Stimulated activated naive CD4-positive, alpha-beta T cell (primary cell): ENCODE data around the gene POMT2.
"Not testable (repeated sequence)": the region's sequence is repeated elsewhere in the genome, so short reads cannot be mapped to it uniquely, and the experiment has no call there.

ENCODE experiments used
- DNase-seq, 6 experiments: peaks; one replicate each; lab custom pipeline; 2025; lab: John Stamatoyannopoulos, UW

The POMT2 gene

DNA sequence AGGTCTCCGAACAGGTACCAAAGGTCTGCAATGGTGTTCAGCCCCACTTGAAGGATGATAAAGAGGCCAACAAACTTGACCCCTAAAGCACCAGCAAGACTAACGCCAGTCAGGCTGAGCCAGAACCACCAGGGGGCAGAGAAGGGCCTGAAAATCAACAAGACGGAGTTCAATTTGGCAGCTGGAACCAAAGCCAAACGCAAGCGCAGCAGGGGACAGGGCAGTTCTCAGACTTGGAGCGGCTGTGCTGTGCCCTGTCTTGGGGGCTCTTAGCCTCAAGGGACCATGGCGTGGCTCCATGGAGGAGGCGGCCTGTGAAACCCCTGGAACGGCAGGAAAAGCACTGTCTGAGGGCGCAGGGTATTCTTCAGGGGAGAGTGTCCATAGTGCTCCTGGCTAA is 19.6 kb downstream of the POMT2 start:
- peak in 5 of 6 experiments; percentile 16 to 46 (median 30) for DNase-seq

DNA sequence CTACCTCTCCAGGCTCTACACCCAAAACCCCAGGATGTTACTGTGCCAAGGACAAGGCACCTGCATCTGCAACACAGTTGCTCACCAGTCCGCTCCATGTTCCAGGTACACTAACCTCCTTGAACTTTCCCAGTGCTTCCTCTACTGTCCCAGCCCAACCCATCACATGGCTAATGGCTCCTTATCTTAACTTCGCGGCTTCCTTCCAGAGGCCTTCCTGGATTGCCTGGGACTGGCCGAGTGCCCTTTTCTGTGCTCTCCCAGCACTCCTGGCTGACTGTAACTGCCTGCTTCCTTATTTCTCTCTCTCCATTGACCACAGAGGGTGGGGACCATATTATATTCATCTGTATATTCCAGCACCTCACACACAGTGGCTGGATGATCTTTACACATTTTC is 20.9 kb downstream of the POMT2 start:
- DNase-seq = no peak

DNA sequence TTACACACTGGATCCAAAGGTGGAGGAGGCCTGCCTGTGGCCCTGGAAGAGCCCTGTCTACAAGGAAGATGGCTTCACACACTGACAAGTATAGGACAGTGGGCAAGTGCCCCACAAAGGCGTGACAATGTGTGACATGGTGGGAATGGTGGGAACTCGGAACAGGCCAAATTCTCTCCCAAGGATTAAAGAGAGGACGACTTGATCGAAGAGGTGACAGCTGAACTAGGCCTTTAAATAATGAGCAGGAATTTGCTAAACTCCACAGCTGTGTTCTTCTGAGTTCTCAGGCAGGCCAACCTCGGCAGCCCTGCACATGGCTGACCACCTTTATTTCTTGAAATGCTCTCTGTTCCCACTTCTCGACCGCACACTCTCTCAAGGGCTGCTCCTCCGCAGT is 23.8 kb downstream of the POMT2 start:
- no peak for DNase-seq

DNA sequence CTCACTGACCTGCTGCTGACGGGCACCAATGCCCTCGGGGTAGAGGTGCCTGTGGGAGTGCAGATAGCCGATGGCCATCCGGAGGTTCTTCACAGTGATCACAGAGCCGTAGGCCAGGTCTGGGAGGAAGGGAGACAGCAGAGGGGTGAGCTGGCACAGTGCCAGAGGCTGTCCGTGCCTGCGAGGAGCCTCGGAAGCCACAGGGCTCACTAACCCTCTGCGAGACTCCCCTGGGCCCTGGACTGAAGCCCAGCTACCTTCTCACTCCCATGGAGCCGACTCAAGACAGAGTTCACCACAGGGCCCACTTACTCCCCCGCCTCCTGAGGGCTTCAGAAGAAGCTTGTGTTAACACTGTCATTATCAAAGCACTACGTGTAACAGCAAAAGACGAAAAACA is 24.5 kb downstream of the POMT2 start:
- DNase-seq = no peak

DNA sequence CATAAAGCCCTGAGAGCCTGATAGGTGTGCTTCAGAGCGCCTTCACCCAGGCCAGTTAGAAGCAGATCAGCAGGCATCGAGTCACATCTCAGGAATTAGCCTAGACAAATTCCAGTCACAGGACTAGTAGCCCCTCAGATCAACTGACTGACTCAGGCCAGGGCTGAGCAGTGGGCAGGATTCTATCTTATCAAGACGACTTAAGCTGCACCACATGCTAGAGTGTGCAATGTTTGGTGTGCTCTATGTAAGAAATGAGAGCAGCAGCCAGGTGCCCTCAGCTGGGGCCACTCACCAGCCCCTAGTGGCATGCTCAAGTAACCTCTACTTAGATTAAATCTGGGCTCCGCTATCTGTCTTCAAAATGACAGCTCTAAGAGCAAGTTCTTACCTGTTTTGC is 30.0 kb downstream of the POMT2 start:
- no peak for DNase-seq

DNA sequence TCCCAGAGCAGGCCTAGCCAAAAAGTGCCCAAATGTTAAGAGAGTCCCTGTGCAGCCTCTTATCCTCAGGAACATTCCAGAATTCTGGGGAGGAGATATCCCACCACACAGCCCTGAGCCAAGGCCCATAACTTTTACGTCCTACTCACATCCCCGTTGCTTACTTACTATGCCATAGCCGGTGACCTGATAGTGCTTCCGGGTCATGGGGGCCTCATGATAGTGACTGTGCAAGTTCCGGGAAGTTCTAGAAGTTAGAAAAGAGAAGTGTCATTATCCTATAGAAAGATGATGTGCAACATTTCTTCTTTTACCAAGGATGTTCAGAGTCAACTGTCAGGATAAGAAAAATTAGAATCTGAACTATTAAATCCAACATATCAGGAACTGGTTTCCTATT is 34.1 kb downstream of the POMT2 start:
- DNase-seq = no peak

GRCh38 chr14:77284466-77284865 is 36.2 kb downstream of the POMT2 start:
- no peak for DNase-seq

DNA sequence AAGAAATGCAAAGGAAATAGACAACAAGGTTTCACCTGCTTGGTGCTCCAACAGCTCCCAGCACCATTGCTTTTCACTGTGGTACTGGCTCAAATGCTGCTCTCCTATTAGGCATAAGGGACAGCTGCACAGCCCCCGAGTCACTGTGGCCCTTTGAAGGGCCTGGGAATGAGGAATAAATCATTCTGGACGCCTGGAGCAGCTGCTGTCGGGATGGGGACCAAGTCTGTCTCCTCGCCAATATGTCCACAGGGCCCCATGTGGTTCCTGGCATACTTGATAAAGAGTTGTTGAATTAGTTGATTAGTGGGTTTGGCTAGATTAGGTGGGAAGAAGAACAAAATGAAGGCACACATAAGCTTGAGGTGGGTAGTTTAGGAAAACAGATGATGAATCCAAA is 36.6 kb downstream of the POMT2 start:
- DNase-seq = no peak

- no peak for DNase-seq
These were observed 38.8 kb downstream of the POMT2 start for GRCh38 chr14:77281852-77282410.

GRCh38 chr14:77280921-77281320 is 39.8 kb downstream of the POMT2 start:
- DNase-seq = not testable (repeated sequence)

GRCh38 chr14:77279719-77280118 is 41.0 kb downstream of the POMT2 start:
- DNase-seq = no peak

GRCh38 chr14:77278461-77279230 is 42.0 kb downstream of the POMT2 start:
- no peak for DNase-seq

GRCh38 chr14:77276959-77277358 is 43.7 kb downstream of the POMT2 start:
- no peak for DNase-seq

GRCh38 chr14:77276295-77276935 is 44.3 kb downstream of the POMT2 start:
- no peak for DNase-seq

- no peak for DNase-seq
These were observed 45.1 kb downstream of the POMT2 start for GRCh38 chr14:77275601-77276017.

- DNase-seq = no peak
These were observed 45.6 kb downstream of the POMT2 start for GRCh38 chr14:77275041-77275580.

GRCh38 chr14:77273796-77274195 is 46.9 kb downstream of the POMT2 start:
- no peak for DNase-seq

DNA sequence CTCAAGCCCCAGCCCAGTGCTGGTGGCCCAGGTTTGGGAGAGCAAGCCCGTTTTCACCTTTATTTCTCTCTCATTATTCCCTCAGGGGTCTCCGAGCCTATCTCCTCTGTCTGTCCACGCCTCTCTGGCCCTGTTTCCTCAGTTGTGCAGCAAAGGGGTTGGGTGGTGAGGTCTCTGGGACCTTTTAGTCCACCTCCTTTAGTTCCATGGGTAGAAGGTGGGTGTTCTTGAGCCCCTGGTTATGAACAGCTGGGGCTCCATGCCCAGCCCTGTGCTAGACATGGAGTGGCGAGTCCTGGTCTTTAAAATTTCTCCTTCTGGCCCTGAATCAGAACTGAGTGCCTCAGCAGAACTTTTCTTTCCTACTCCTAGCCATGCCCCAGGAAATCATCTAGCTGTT is 48.4 kb downstream of the POMT2 start:
- DNase-seq = no peak

DNA sequence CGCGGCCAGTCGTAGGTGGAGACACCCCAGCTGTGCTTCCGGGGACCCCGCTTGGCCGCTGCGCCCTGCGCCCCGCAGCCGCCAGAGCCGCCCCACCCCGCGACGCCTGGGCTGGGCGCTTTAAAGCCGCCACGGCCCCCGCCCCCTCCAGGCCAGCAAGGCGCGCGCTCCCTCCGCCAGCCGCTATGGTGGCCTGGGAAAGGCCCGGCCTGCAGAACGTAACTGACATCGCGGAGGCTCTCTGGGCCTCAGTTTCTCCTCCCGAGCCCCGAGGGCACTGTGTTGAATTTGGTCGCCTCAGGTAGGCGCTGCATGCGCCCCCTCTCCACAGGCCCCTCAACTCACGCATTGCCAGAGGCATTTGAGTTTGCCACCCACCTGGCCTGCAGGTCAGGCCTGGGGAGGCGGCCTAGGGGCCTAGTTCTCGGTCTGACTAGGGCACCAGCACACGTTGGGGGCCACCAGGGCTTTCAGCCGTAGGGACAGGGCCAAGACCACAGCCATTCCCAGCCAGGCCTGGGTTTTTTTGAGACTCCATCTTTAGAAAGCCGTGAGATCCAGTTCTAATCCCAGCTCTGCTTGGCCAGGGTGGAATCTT is 49.5 kb downstream of the POMT2 start, which contains the start of gene NGB:
Gene NGB, minus strand, starts transcription at position 94 of the 598 bp plus-strand sequence. CDS start 269 bp downstream, outside the sequence.
- DNase-seq = no peak

DNA sequence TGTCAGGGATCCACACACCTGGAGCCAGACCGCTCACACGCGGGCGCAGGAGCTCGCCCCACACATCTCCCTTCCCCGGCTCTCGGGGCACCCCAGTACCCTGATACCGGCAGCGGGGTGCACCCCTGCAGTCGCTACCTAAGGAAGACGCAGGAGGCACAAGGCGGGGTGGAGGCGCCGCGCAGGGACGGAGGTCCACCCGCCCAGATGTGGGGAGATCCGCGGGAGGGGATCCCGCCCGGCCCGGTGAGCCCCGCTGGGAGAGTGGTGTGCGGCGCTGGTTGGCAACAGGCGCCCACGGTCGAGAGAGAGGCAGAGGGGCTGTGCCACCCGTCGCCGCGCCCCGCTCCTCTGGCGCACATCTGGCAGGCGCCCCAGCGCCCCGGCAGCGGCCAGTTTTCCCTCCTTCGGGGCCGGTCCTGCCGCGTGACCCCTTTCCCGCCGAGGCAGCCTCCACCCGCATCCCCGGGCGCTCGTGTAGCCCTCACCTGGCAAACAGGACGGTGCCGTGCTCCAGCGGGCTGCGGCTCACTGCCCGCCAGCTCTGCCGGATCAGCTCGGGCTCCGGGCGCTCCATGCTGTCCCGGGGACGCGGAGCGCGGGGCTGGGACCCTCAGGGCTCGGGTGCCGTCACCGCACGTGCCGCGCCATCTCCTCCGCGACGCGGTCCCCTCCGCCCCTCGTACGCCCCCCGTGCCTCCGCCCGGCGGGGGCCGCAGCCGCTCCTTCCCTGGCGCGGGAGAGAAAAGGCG is 50.1 kb downstream of the POMT2 start:
- no peak for DNase-seq

GRCh38 chr14:77268989-77269600 is 51.6 kb downstream of the POMT2 start:
- DNase-seq = no peak
